NCI-H524 treated with DMSO at 0.1 percent for 48 hours (cell line): Measurements from ENCODE around the gene TAS1R3.

ENCODE experiments used
- DNase-seq: peaks from one replicate; lab custom pipeline; 2025; lab: John Stamatoyannopoulos, UW

TAS1R3 gene

DNA sequence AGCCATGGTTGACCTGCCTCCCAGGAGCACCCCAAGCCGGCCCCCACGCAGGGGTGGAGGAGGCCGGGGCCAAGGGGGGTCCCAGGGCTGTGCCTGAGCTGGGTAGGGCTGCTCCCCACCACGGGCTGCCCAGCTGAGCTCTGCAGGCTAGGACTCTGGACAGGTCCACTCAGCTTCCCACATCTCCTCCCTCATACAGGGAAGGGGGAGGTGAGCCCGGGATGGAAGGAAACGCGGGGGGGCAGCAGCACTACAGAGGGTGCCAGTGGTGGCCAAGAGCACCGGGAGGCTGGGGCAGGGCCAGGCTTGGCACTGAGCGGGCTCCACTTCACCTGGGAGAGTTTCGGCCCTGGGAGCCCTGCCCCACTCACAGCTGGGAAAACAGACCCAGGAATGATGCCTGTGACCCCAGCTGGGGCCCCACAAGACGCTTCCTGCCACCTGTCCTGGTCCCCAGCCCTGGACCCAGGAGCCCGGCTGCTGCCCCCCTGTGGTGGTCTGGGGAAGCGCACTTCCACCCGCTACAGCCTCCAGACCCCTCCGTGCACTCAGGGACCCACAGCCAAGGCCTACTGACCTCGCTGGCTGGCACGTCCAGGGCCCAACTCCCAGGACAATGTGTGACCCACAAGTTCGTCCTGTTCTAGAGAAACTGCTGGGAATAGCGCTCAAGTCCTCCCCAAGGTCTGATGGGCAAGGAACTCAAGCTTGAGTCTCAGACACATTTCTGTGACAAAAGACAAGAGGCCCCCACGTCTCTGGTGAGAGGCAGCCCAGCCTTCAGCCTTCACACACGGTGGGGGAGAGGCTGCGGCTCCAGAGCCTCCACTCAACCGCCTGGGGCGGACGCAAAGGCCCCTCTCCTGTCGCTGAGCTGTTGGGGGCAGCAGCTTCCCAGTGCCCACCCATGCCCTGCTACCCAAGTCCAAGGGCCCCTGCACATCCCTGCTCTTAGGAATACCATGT, 40.9 kb downstream of the TAS1R3 start:
- no peak for DNase-seq

DNA sequence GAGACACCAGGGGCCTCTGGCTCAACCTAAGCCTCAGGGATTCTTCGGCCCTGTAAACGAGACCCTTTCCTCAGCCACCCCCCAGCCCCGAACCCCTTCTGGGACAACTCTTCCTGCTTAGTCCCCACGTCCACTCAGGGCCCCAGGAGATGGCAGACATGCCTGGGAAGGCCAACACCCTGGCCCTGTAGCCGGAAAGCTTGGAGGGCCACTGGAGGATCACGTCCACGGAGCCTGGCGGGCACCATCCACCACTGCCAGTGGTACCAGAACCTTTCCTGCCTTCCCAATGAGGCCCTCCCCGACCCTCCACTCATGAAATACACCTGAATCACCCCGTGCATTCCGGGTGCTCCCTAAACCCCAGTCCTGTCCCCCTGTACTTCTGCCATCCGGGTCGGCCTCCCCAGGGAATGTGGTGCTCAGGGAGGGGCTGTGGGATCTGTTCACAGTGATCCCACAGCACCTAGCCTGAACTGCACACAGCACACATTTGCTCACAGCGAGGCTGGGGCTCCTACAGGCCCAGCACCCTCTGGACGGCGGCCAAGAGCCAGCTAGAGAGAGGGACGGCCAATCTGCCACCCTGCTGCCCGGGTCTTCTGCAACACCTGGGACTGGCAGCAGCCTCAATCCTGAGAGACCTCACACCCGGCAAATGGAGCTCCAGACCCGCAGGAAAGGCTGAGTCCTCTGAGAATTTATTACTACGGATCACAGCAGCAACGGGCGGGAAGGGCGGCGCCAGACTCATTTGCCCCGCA, 42.2 kb downstream of the TAS1R3 start:
- DNase-seq = no peak

DNA sequence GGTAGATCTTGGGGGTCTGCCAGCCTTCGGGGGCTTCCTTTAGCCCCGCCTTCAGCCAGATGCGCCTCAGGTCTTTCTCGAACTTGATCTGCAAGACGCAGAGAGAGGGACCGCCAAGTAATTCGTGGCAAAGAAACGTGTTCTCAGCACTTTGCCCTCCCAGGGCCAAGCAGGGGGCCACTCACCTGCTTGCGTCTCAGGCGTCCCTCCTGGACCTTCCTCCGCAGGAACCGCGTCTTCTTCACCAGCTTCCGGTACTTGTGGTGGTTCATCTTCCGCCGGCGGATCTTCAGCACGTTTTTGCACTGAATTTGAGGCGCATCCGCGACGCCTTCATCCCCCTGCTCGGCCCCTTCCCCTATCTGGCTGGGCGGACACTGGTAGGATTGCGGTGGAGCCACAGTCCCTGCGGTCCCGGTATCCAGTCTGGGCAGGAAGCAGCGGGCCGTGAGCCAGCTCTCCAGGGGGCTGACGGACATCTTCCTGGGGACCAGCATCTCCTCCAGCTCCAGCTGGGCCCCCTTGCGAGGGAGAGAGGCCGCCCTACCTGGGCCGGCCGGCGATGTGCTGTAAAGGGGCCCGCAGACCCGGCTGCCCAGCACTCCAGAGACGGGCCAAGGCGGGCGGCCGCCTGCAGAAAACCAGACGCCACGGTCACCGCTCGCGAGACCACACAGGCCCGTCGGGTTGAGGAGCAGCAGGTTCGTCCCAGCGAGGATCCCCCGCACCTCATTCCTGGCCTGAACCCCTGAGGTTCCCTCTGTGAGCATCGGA, 42.9 kb downstream of the TAS1R3 start:
- DNase-seq = no peak

DNA sequence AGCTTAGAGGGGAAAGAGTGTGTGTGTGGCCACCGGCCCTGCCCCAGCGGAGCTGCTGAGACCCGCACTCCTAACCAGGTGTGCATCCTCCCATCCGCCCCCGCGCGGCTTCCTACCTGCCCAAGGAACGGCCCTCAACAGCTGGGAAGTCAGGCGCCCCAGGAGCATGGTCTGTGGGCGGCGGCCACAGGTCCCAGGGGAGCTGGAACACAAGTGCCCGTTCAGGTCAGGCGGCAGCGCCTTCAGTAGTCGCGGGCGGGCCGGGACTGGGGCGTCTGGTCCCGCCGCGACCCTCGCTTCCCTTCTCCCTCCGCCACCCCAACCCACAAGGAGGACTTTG, 43.5 kb downstream of the TAS1R3 start:
- DNase-seq = no peak

DNA sequence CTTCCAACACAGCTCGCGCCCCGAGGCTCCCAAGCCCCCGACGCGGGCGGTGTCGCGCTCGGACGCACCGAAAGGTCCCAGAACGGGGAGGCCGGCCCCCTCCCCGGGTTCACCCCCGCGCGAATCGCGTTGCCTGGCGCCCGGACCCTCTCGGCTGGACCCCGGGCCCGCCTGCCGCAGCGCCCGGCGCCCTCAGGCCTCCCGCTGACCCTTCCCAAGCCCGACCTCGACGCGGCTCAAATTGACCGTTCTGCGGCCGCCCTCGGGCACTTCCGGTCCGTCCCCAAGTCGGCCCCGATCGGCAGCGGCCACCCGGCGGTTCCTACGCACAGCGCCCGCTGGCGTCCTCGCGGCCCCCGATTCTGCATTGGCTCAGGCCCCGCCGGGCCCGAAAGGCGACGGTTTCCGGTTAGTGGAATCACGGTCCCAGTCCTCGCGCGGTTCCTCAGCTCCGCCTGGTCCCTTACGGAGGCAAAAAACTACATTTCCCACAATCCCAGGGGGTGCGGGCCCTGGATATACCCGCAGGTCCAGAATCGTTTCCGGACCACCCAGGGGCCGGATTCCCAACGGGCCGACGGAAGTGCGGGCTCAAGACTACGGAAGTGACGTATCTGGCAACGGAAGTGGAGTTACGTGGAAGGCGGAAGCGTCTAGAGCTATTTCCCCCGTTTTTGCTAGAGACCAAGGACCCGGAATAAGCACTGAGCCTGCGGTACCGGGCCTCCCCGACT, 44.0 kb downstream of the TAS1R3 start, which contains the start of gene AURKAIP1:
Gene AURKAIP1, minus strand, starts transcription at position 279 of the 734 bp plus-strand sequence. CDS start 451 bp downstream, outside the sequence.
- peak; percentile 92 for DNase-seq

DNA sequence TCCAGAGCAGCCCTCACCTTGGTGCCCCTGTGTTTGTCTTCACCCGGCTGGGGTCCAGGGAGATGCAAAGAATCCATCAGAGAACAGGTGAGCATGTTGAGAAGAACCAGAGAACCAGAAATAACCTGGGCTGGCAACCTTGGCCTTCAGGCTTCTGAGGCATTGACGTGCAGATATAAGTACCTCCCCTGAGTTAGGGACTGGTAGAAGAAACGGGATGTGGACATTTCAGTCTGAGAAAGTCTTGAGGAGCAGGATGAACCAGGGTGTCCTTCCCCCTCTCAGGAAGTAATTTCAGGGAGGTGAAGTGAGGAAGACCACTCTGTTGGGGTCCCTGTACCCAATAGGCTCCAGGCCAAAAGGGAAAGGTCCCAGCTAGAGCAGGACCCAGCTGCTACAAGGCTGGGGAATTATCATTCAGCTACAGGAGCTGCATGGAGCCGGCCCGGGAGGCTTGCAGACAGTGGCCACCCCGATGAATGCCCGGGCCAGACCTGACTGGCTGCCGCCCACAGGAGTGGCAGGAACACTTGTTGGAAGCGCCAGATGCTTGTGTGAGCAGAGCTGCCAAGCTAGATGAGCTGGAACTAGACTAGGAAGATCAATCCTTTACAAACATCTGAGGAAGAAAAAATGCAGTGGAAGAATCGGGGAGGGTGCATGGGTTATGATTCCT, 45.6 kb downstream of the TAS1R3 start:
- no peak for DNase-seq

DNA sequence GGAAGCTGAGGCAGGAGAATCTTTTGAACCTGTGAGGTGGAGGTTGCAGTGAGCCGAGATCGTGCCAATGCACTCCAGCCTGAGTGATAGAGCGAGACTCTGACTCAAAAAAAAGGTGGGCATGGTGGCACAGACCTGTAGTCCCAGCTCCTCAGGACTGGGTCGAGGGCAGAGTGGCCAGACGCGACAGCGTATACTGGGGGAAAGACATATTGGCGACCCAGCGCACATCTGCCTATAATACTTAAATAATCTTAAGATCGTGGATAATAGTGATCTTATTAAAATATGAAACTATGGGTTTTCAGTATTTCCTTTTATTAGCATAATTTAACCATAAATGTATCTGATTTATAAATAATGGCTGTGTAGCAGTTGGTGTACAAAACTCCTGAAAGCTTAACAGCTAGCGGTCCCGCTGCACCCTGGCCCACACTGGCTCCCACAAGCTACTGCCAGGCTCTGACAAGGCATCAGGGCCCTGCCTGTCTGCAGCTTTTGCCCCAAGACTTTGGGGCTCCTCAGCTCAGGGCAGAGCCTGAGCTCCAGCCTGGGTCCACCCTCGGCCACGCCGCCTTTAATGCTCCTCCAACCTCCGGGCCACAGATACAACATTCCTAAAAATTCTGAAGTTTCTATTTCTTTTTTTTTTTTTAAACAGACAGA, 46.6 kb downstream of the TAS1R3 start:
- DNase-seq = no peak

DNA sequence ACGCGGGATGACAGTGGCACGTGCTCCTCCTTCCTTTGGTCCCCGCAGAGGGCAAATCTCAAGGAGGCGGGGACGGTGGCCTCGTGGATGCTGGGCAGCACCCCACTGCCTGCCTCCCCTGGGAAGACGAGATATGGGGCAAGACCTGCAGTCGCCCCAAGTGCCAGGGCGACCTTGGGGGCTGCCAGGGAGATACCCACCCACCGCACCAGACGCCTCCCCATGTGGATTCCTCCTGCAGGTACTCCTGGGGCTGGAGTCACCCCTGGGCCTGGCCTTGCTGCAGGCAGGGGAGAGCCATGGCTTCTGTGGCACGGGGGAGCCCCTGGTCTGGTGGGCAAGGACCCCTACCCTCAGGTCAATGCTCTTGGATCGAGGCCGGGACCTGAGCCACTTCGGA, 49.8 kb downstream of the TAS1R3 start:
- no peak for DNase-seq

DNA sequence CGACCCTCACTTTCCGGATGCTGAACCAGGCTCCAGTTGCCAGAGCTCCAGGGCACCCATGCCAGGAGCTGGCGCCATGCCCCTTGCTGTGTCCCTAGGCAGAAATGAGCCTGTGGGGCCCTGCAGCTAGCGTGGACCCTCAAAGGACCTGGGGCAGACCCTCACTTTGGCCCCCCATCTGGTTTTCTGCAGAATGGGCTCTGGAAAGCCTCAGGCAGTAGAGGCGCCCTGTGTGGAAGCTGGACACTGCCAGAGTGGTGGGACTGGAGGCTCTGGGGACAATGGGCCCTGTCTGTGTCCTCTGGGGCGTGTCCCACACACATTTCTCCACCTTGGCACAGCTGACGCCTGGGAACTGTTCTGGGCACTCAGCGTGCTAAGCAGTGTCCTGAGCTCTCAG, 50.2 kb downstream of the TAS1R3 start:
- DNase-seq = no peak
